ENCODE results near the gene WASF2. TPM values are rescaled to one million over a fixed set of nuclear protein-coding genes. Genes with fewer than 3 reads are reported as not detected.

Gene WASF2
- total RNA-seq = 19.7 and 21.6 TPM in 2 replicates

GRCh38 chr1:27489973-27490741 lies at the start of gene WASF2:
TSS of gene WASF2 (minus strand) at chr1:27490167. CDS start at chr1:27428890, 61,277 bp downstream.

DNA sequence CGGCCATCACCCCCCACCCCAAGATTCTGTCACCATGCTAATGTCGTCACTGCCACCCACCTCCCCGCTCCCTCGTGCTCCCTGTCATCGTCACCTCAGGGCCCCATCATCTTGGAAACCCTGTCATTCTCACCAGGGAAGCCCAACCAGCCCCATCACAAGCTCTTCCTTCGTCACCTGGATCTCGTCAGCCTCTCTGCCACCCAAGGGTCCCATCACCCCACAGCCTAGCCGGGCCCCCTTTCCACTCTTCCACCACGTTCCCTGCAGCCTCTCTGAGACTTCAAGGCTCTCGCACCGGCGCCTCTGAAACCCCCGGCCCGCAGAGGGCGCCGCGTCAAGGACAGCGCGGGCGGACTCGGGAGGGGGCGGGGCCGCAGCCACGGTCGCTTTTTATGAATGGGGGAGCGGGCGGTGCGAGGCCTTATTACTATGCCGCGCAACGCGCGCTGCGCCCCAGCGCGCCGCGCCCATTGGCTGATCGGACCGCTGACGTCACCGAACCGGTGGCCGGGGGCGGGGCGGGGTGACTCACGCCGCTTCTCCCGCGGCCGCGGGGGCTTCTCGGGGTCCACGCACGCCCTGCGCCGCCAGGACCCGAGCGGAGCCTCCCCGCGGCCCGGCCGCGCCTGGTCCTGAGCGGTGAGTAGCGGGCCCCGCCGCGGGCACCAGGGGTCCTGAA lies 97.7 kb downstream of the WASF2 start, which contains the start of gene GPR3:
Gene GPR3 (plus strand): TSS at position 527 of the 682 bp plus-strand sequence. CDS start 1,177 bp downstream, outside the sequence.

GRCh38 chr1:27383039-27383605 lies 106.8 kb downstream of the WASF2 start, which contains the start of gene CD164L2:
TSS of gene CD164L2 (minus strand) at chr1:27383333. CDS start at chr1:27383239, 94 bp downstream.

GRCh38 chr1:27374362-27375086 lies 115.4 kb downstream of the WASF2 start, which contains the start of gene FCN3:
TSS of gene FCN3 (minus strand) at chr1:27374824. CDS start at chr1:27374818, 6 bp downstream.

DNA sequence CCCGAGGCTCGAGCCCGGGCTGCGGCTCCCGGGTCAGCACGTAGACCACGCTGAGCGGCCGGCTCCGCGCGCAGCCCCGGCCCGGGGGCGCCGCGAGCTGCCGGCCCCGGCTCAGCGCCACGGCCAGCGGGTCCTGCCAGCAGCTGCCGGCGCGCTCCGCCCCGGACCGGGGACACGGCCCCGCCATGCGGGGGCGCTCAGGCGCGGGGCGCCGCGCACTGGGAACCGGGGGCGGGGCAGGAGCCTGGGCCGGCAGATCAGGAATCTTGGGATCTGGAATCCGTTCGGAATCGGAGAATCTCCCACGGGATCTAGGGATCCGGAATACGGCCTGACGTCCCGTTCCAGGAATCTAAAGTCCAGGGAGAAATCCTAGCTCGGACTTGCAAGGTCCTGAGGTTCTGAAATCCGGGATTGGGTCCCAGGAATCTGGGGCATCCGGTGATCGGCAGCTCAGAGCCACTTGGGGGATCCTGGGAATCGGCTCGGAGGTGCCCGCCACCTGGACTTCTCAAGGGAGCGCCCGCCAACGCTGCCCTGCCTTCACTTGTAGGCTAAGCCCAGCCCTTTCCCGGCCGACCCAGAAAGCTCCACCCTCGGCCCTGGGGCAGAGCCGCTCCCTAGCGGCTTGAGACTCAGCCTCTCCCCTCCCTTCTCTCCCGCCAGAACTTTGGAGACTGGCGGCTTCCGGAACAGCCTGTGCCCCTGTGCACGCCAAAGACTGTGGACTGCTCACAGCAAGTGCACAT lies 123.4 kb downstream of the WASF2 start, which contains the start of gene MAP3K6:
Gene MAP3K6 (minus strand): TSS at position 551 of the 749 bp plus-strand sequence. CDS start 364 bp downstream, at position 187.

Other genes starting within 250 kb of the WASF2 start
- gene TMEM222, start 168.0 kb downstream of the WASF2 start, total RNA-seq = 26.7 and 32.6 TPM in 2 replicates
- gene SYTL1, start 148.1 kb downstream of the WASF2 start, total RNA-seq = 165 and 225 TPM in 2 replicates
- gene MAP3K6, start 123.2 kb downstream of the WASF2 start, total RNA-seq = 28.3 and 35.2 TPM in 2 replicates
- not detected in 2 replicates for gene FCN3, start 115.3 kb downstream of the WASF2 start, total RNA-seq
- gene CD164L2, start 106.8 kb downstream of the WASF2 start, total RNA-seq = 0.65 and 0.79 TPM in 2 replicates
- 0.11 TPM in 1 of 2 replicates, not detected in the other for gene GPR3, start 97.5 kb downstream of the WASF2 start, total RNA-seq
- 38.1 and 51.8 TPM in 2 replicates for gene AHDC1, start 114.0 kb upstream of the WASF2 start, total RNA-seq
- gene FGR, start 145.0 kb upstream of the WASF2 start, total RNA-seq = under 0.01 TPM in 1 of 2 replicates, not detected in the other
- 9.4 and 37.3 TPM in 2 replicates for gene IFI6, start 182.0 kb upstream of the WASF2 start, total RNA-seq
- gene FAM76A, start 235.8 kb upstream of the WASF2 start, total RNA-seq = 10.7 and 11.4 TPM in 2 replicates